HL-60/S4 (cell line): ENCODE results near the gene CDKAL1.

ENCODE experiments used
- in situ Hi-C: fragments of 300-500 bp; cut with MboI; formaldehyde crosslinking; loops from 2 replicates; pipeline ENCODE4 v1.14.3; 2022; ENCODE audit warnings: low sequenced_read_pairs

Gene CDKAL1

DNA sequence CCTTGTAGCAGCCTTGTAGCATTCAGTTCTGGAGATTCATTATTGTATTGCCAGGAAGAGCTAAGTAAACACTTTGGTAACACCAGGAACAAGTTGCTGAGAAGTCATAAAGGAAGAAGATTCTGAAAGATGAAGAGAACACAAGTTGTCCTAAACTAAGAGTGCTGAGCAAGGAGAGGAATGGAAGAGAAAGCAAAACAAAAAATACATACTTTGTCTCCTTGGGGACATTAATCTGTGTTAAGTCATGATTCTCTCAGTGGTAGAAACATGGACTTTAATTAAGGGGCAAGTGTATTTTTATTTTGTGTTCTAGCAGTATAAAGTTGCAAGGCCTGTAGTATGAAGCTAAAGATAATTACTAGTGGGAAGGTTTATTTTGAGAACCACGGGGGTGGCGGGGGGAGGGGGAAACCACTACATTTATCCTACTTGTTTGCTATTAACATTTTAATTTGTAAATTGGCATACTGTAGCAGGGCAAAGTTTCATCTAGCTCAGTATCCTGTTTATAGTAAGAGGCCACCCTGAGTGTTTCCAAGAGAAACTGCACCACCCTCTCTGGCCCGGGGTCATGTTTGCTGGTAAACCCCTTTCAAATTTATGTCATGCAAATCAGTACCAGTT, 463.0 kb downstream of the CDKAL1 start:
- in situ Hi-C loops, result no loop called here

DNA sequence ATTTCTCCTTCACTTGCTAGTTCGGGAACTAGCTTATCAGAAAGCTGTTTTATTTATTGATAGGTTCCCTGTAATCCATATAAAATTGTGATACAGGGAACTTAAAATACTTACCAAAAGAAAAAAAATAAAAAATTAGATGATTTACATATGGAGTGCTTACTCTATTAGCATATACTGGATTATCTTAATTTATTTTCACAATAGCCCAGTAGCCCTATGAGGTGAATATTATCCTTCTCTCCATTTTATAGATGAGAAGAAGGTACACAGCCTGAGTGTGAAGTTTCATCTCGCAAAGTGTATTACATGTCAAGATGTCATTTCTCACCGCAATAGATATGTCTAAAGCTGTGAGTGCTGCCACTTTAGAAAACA, 463.5 kb downstream of the CDKAL1 start:
- in situ Hi-C loops, result no loop called here

DNA sequence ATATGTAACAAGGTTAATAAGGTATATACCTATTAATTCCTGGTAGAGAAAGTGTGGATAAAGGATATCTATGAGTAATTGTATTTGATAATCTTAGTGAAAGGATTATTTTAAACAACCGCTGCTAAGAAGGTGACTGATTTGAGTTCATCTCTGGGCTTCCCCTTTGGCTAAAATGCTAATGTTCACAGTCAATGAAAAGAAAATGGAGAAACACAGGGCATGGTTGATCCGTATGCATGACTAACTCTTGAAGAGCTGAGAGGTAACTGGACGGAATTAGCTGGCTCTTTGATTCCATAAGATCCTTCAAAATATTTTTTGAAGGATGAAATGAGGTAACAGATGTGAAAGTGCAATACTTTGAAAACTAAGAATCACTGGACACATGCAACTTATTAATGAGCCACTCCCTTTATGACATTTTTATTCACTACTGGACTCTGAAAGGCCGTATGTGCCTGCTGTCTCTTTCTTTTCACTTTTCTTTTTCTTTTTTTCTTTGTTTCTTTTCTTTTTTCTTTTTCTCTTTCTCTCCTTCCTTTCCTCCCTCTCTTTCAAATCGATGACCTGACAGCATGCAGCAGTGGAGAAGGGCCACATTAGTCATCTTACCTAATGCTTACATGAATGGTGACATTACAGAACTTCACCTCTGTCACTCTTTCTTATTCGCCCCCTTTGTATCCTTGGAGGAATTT, 464.6 kb downstream of the CDKAL1 start:
- in situ Hi-C loops, result no loop called here

- in situ Hi-C loops, result no loop called here
Observed at GRCh38 chr6:21000331-21000801, 466.1 kb downstream of the CDKAL1 start.

DNA sequence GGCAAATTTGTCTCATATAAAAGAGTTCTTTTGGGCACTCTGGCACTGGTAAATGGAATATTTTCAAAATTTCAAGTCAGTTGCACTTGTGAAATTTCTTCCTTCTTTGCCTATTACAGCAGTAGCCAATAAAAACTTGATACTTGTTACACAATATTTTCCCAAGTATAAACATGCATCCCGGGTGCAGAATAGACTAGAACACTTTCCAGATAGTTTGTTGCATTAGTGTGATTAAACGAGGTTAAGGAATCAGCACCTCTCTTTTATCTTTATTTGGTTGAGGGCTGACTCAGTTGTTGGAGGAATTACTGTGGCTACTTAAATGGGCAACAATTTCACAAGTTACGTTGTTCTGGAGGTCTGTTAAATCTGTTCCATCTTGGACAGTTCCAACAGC, 467.5 kb downstream of the CDKAL1 start:
- in situ Hi-C loops, result no loop called here

- in situ Hi-C loops, result no loop called here
Observed at GRCh38 chr6:21003780-21004541, 469.7 kb downstream of the CDKAL1 start.

DNA sequence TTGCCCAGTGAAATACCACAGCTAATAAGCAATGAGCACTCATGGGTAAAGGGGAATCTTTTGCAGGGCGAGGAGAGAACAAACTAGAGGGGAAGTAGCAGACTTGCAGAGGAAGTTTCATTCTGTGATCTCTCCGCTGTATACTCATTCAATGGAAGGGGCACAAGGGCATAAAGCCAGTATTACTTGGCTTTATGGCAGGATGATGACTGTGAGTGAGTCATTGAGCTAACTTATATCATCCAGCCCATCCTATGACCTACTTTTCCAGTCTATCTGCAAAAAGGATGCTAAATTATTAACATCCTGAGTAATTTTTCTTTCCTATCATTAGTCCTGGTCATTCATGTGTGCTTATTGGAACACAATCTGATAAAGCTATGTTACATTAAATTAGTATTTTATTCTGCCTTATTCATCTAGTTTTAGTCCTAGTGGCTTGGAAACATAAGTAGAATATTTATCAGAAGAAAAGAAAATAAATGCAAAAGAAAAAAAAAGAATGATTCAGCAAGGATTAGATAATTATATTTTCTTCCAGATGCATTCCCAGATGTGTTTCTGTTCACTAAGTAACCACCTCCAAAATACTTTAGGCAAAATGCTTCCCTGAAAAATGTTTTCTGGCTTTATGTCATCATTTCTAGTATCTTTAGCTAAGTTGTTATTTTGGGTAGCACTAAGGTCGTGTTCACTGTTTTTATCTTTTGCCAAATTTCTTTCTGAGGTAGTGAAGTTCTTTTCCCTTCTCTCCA, 471.7 kb downstream of the CDKAL1 start:
- in situ Hi-C loops, result no loop called here

DNA sequence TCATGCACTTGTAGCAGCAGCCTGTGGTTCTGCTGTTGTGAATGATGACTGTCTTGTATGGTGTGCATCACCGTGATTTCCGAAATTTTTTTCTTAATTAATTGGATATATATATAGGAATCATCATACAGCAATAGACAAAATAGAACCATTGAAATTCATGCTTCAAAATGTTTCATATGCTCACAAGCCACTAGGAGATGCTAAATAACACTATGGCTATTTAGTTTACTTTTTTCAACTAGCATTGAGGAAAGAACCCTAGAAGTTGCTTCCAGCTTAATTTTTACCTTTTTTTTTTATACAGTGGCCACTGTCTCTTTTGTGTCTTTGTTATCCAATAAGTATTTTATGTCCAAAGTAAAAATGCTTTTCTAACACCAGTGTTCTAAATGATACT, 485.4 kb downstream of the CDKAL1 start:
- in situ Hi-C loops, result no loop called here

GRCh38 chr6:21022343-21023107, 488.3 kb downstream of the CDKAL1 start:
- in situ Hi-C loops, result no loop called here

- in situ Hi-C loops, result no loop called here
Observed at GRCh38 chr6:21023210-21023609, 489.0 kb downstream of the CDKAL1 start.

GRCh38 chr6:21024616-21025015, 490.4 kb downstream of the CDKAL1 start:
- in situ Hi-C loops, result no loop called here

DNA sequence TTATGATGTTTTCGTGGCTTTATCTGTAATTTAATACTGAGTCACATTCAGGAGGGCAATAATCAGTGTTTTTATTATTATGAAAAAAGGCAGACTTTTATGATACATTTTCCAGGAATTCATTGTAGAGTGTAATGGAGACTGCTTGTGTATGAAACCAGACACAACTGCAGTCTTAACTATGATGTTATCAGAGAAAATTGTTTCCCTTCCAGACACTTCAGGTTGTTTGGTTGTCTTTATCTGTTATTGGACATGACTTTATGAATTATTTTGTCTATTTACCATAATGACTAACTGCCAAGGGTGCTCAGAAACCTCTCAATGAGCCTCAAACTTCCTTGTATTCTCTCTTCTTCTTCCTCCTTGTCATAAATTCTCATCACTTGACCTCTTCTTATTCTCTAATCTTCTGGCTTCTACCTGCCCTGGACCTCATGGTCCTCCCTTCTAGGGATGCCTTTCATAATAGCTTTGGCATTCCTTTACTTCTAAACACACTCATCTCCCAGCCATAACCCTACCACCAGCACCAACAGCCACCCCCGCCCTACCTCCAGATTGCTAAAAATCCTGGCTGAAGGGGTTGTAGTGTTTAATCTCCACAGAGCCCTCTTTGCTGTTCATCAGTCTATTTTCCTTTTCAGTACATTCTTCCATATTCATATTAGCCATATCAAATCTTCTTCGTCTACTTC, 492.5 kb downstream of the CDKAL1 start:
- in situ Hi-C loops, result no loop called here

- in situ Hi-C loops, result no loop called here
Observed at GRCh38 chr6:21027507-21027906, 493.2 kb downstream of the CDKAL1 start.

DNA sequence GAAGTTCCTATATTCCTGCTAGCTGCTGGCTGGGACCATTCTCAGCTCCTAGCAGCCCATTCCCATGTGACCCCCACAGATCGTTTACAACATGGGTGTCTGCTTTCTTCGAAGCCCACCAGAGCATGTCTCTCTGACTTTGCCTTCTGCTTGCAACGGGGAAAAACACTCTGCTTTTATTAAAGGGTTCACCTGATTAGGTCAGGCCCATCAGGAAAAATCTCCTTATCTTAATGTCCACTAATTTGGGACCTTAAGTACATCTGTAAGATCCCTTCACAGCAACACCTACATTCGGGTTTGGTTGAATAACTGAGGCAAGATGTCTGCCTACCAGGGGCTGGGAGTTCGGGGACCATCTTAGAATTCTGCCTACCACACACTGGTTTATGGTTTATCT, 496.9 kb downstream of the CDKAL1 start:
- in situ Hi-C loops, result no loop called here

- in situ Hi-C loops, result no loop called here
Observed at GRCh38 chr6:21033084-21033483, 498.8 kb downstream of the CDKAL1 start.

DNA sequence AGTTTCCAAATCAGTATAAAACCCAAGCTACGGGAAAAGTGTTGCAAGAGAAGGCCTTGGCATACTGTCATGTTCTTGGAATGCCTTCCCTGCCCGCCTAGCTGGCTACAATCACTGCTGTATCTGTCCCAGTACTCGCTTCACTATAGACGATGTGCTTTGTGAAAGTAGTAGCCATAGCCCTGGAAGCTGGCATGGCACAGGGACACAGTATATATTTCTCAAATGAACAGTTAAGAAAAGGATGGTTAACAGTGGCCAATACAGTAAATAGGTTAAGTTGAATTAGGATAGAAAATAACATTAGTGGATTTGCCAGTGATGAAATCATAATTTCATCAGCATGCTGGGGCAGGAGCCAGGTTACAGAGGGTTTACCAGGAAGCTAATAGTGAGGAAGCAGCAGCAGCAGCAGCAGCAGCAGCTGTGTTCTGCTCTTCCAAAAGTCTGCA, 499.3 kb downstream of the CDKAL1 start:
- in situ Hi-C loops, result no loop called here

GRCh38 chr6:21034345-21034744, 500.1 kb downstream of the CDKAL1 start:
- in situ Hi-C loops, result no loop called here

DNA sequence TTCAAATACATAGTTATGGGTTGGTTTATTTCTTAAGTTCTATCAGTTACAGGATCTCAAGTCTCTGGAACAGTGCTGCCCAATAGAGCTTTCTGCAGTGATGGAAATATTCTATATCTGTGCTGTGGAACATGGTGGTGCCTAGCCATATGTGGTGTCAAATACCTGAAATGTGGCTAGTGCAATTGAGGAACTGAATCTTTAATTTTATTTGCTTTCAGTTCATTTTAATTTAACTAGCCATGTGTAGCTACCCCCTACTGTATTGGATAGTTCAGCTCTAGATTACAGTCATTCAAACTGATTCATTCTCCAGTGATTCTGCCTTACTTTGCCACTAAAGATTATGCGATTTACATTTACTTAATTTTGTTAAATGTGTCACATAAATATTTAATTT, 503.2 kb downstream of the CDKAL1 start:
- in situ Hi-C loops, result no loop called here

GRCh38 chr6:21039926-21040325, 505.7 kb downstream of the CDKAL1 start:
- in situ Hi-C loops, result no loop called here
